Heart right ventricle (tissue), 16 donors: ENCODE data around the gene ARHGAP32. TPM values are rescaled to one million over a fixed set of nuclear protein-coding genes. Genes with fewer than 3 reads are reported as not detected.

Source experiments
- ATAC-seq, 8 donors: fragments of 200-7000 bp; cut with Tn5 transposase; one replicate each; pipeline ENCODE4 v1.9.1; 2020; ENCODE audit warnings: mild to moderate bottlenecking in 8 of 8, moderate library complexity in 8 of 8, moderate number of reproducible peaks in 1 of 8
- DNase-seq, 2 donors: peaks; one replicate each; pipeline ENCODE4 v3.0.0-alpha.2; 2020
- H3K27ac ChIP-seq, 10 donors: fragments of 200-600 bp; sonication (generic) in 2 of 10; one replicate each; pipeline versions ENCODE4 v1.5.0 to v1.8.0; 2020 to 2022; ENCODE audit warnings: mild to moderate bottlenecking in 3 of 10
- H3K27me3 ChIP-seq, 7 donors: fragments of 200-600 bp; one replicate each; pipeline ENCODE4 v1.8.0; 2021 to 2022; ENCODE audit warnings: mild to moderate bottlenecking in 2 of 7
- H3K36me3 ChIP-seq, 9 donors: fragments of 200-600 bp; sonication (generic) in 1 of 9; one replicate each; pipeline versions ENCODE4 v1.5.0 to v1.8.0; 2020 to 2022; ENCODE audit warnings: mild to moderate bottlenecking in 2 of 9
- H3K4me1 ChIP-seq, 9 donors: fragments of 200-600 bp; sonication (generic) in 1 of 9; one replicate each; pipeline versions ENCODE4 v1.5.0 to v1.8.0; 2020 to 2022; ENCODE audit warnings: mild to moderate bottlenecking in 4 of 9
- H3K4me3 ChIP-seq, 10 donors: fragments of 200-600 bp; sonication (generic) in 2 of 10; one replicate each; pipeline versions ENCODE4 v1.5.0 to v1.8.0; 2020 to 2022; ENCODE audit warnings: mild to moderate bottlenecking in 7 of 10, moderate library complexity in 2 of 10
- H3K9me3 ChIP-seq, 11 donors: fragments of 200-600 bp in 10 of 11; sonication (generic) in 2 of 11; one replicate each; pipeline versions ENCODE4 v1.5.0 to v1.8.0; 2013 to 2022; ENCODE audit warnings: mild to moderate bottlenecking in 2 of 11, control low read depth in 1 of 11, moderate library complexity in 1 of 11
- WGBS, 2 donors: extraction: QIAGEN DNeasy Blood & Tissue Kit; methylation state at CpG; one replicate each; pipeline ENCODE4 v1.1.7; 2013; ENCODE audit warnings: inconsistent platforms in 1 of 2; 5-methylcytosine and 5-hydroxymethylcytosine counted together
- intact Hi-C, 10 donors: fragments of 100-400 bp; cut with DNase I; formaldehyde crosslinking; loops; one replicate each; pipeline versions ENCODE4 v1.11.1 to v1.14.2; 2022
- long read RNA-seq, 3 donors: library from polyadenylated mRNA; unstranded; transcript quantifications; one replicate each; pipeline ENCODE4 v2.0.0, GENCODE V29; 2020 to 2021
- polyA plus RNA-seq, 2 donors: library from polyadenylated mRNA; stranded (reverse); fragments of 200-250 nt; gene quantifications; one replicate each; pipeline ENCODE4 v1.2.3, GENCODE V29; 2013
- total RNA-seq, 10 donors: library from RNA; stranded (reverse); fragmentation: NEBNext Ultra II Directional in 3 of 10; extraction: Animal tissue kit (Norgen Biotek cat#: 25700) in 3 of 10; gene quantifications; one replicate each; pipeline versions ENCODE4 v1.2.1 to v1.2.4, GENCODE V29; 2021 to 2023
- TF ChIP-seq, protein P1 (sequence below), 9 donors: fragments of 200-600 bp; sonication (generic) in 2 of 9; IDR thresholded peaks; one replicate each; pipeline versions ENCODE4 v1.5.0 to v1.8.0; 2021 to 2022; ENCODE audit warnings: antibody characterized with exemption in 9 of 9, mild to moderate bottlenecking in 5 of 9, moderate library complexity in 1 of 9
- donor health status: Arrhythmogenic right ventricular cardiomyopathy.
- donor health status: ischemic (EF 13 %, LVEDD 7.1; RV severe dilation, severe dysfunction).
- donor health status: healthy with polysubstance abuse.
- donor health status: DM: no; HTN: yes; CAD: no.
- donor health status: DM: no; HTN: no; CAD: no.
- donor health status: ischemic (EF 25% LVEDD 6.9; RV normal size, moderate dysfunction).
- donor health status: ischemic (EF 25% LVEDD 5.7; RV mildly dilated, moderate dysfunction).
- donor health status: healthy.
- donor health status: DM: yes; HTN: yes; CAD: no.
- donor health status: Ischemic cardiomyopathy.
- donor health status: ischemic (EF 35%, LVEDD 5.7; RV mildly dilated, moderate dysfunction).
- donor health status: nonischemic (EF 11% LVEDD 7.7; RV severe dilation, severe dysfunction).
- donor health status: DM: yes; HTN: yes; CAD: no.
- donor health status: PGD.
- donor health status: ischemic (EF 29% LVEDD 5.4; RV normal size, mild dysfunction).
- donor health status: nonischemic (EF 23%, LVEDD 6.1; RV moderate dilation, normal function).

The ARHGAP32 gene
- total RNA-seq: 1 to 10 TPM; 3.2 to 8.7 (median 5.0) TPM
- polyA plus RNA-seq: 1 to 10 TPM; 1.0 to 3.2 TPM
- long read RNA-seq, donor 1, partial matches to known transcripts: 0 of 4 reads
- long read RNA-seq, donor 1, other reads (novel, unspliced or antisense): 4 of 4 reads
- long read RNA-seq, donor 2, partial matches to known transcripts: 0 of 1 reads
- long read RNA-seq, donor 2, other reads (novel, unspliced or antisense): 1 of 1 reads
- long read RNA-seq, donor 3, partial matches to known transcripts: 2 of 5 reads
- long read RNA-seq, donor 3, other reads (novel, unspliced or antisense): 3 of 5 reads

DNA sequence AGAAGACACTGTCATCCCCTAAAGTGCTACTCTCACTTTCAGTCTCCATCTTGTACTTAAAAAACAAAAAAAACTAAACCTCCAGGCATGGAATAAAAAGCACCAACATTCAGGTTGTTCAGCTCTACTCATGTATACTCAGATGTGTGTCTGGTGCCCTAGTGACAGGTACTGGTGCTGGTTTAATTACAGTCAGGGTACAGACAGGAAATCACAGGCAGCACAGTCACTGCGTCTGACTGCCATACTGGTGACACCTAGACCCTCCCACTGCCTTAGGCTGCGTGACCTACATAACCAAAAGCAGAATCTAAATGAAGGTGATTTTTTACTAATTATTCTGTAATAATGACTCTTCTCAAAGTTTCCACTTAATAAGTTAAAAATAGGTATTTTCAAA lies at the start of gene ARHGAP32:
TSS of gene ARHGAP32 (minus strand) at position 176 of the 400 bp plus-strand sequence. CDS start at position 49, 127 bp downstream.
- Histone ChIP-seq H3K27me3 (no peaks in the 10 kb centered on the region), H3K4me3 (no peak within 1 kb of the TSS), H3K27ac (no peak within 1 kb of the TSS), H3K4me1 (peaks cover 0 to 6% (median 0%) of the 10 kb centered on the region in 9 donors), H3K9me3 (peaks cover 0 to 2% (median 0%) of the 10 kb centered on the region in 11 donors), H3K36me3 (no peaks in the 10 kb centered on the region)
- no peak for DNase-seq
- 84% methylated on average over 2 of the region's 2 CpGs for WGBS, 2 donors
- ATAC-seq: no peak
- TF ChIP-seq, protein P1, sequence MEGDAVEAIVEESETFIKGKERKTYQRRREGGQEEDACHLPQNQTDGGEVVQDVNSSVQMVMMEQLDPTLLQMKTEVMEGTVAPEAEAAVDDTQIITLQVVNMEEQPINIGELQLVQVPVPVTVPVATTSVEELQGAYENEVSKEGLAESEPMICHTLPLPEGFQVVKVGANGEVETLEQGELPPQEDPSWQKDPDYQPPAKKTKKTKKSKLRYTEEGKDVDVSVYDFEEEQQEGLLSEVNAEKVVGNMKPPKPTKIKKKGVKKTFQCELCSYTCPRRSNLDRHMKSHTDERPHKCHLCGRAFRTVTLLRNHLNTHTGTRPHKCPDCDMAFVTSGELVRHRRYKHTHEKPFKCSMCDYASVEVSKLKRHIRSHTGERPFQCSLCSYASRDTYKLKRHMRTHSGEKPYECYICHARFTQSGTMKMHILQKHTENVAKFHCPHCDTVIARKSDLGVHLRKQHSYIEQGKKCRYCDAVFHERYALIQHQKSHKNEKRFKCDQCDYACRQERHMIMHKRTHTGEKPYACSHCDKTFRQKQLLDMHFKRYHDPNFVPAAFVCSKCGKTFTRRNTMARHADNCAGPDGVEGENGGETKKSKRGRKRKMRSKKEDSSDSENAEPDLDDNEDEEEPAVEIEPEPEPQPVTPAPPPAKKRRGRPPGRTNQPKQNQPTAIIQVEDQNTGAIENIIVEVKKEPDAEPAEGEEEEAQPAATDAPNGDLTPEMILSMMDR (IDR thresholded peaks at IDR 0.05): no peak
- intact Hi-C loops: no loop called here

DNA sequence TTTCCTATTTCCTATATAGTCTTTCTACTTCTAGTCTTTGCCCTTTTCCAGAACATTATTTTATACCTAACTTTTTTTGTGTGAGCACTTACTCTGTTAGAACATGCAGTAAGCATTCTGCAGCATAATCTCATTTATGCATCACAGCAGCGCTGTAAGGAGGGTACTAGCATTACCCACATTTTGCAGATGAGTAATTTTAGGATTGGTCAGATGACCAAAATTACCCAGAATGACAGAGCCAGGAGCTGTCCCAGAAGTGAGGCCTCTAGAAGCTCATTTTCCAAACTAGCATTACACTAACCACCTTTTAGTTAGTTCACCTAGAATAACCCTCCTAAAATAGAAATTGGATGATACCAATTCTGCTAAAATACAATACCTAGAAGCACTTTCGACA lies 47.1 kb upstream of the ARHGAP32 start:
- ATAC-seq: no peak
- intact Hi-C loops: loop anchor here in 1 of 10 donors (10.0 kb wide), 1 partner anchor 96 kb away; no protein-coding TSS in a partner anchor
- no peak for DNase-seq
- Histone ChIP-seq H3K36me3 (no peaks in the 10 kb centered on the region), H3K4me1 (peaks cover 0 to 4% (median 0%) of the 10 kb centered on the region in 9 donors), H3K9me3 (no peaks in the 10 kb centered on the region), H3K27ac (no peak overlapping the region), H3K4me3 (no peak overlapping the region), H3K27me3 (no peaks in the 10 kb centered on the region)
- WGBS, 2 donors: 91 to 98% methylated on average over 2 of the region's 2 CpGs
- TF ChIP-seq, protein P1 (IDR thresholded peaks at IDR 0.05): no peak

DNA sequence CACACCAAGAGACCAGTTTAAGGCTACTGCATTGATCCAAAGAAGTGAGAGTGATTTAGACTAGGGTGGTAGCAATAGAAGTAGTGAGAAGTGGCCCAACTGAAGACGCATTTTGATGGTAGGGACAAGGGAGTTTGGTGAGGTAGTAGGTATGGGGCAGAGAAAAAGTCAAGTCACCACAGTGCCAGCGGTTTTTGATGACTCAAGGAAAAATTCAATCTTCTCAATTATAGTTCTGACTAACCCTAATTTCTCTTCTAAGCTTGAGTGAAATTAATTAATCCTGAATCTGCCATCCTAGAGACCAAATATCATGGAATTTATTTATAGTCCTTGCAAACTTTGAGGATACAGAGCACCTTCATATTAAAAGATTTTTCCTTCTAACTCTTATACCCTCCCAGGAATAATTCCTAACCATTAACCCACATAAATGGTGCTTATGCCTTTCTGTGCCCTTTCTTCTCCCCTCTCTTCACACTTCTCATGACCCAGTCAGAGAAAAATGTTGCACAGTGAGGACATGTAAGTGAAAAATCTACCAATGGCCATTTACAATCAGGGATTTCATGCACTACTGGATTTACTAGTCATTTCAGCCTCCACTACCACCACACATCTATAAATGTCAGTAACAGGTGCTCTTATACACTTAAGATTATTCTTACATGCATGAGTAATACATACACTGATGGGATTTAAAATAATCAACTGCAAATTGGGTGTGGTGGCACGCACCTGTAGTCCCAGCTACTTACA lies 45.9 kb upstream of the ARHGAP32 start:
- Histone ChIP-seq H3K4me1 (peaks cover 0 to 4% (median 0%) of the 10 kb centered on the region in 9 donors), H3K4me3 (no peak overlapping the region), H3K27ac (no peak overlapping the region), H3K9me3 (no peaks in the 10 kb centered on the region), H3K27me3 (no peaks in the 10 kb centered on the region), H3K36me3 (no peaks in the 10 kb centered on the region)
- ATAC-seq (no peak), DNase-seq (no peak)
- intact Hi-C loops: loop anchor here in 1 of 10 donors (10.0 kb wide), 1 partner anchor 97 kb away; no protein-coding TSS in a partner anchor
- WGBS, 2 donors: 97 to 100% methylated on average over 3 of the region's 3 CpGs
- TF ChIP-seq, protein P1 (IDR thresholded peaks at IDR 0.05): no peak

DNA sequence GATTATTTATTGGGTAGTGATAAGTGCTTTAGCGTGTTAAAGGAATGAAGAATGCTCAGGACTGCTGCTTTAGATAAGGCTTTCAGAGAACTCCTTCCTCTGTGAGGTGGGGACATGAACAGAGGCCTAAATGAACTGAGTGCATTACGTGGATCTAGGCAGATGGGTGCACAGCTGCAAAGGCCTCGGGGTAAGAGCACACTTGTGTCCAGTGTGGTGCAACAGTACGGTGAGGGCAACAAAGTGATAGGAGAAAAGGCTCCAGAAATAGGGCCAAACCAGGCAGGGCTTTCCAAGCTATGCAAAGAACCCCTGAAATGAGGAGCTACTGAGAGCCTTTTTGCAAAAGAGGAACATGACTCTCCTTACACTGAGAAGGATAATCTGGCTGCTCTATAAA lies 45.3 kb upstream of the ARHGAP32 start:
- peaks cover 0 to 6% (median 0%) of the 10 kb centered on the region in 11 donors for H3K9me3 ChIP-seq
- no peak for DNase-seq
- H3K27ac ChIP-seq: no peak overlapping the region
- 90 to 91% methylated on average over 4 of the region's 4 CpGs for WGBS, 2 donors
- H3K27me3 ChIP-seq: no peaks in the 10 kb centered on the region
- intact Hi-C loops: loop anchor here in 1 of 10 donors (10.0 kb wide), 1 partner anchor 97 kb away; no protein-coding TSS in a partner anchor
- peaks cover 0 to 4% (median 0%) of the 10 kb centered on the region in 9 donors for H3K4me1 ChIP-seq
- no peak for ATAC-seq
- TF ChIP-seq, protein P1 (IDR thresholded peaks at IDR 0.05): no peak
- H3K36me3 ChIP-seq: no peaks in the 10 kb centered on the region
- no peak overlapping the region for H3K4me3 ChIP-seq
